COLO829 (cell line): ENCODE measurements around the gene LHX5.

ENCODE experiments used
- DNase-seq: peaks from one replicate; pipeline ENCODE4 v3.0.0; 2012; ENCODE audit warnings: low spot score

LHX5 gene

GRCh38 chr12:113477842-113478215, 6.2 kb upstream of the LHX5 start:
- no peak for DNase-seq

GRCh38 chr12:113477171-113477841, 5.6 kb upstream of the LHX5 start:
- no peak for DNase-seq

GRCh38 chr12:113476176-113476986, 4.7 kb upstream of the LHX5 start:
- no peak for DNase-seq

- DNase-seq: no peak
Measured at GRCh38 chr12:113475451-113476175, 3.9 kb upstream of the LHX5 start.

- DNase-seq: no peak
Measured at GRCh38 chr12:113474635-113475436, 3.2 kb upstream of the LHX5 start.

- no peak for DNase-seq
Measured at GRCh38 chr12:113473942-113474341, 2.3 kb upstream of the LHX5 start.

- DNase-seq: no peak
Measured at GRCh38 chr12:113473400-113473799, 1.7 kb upstream of the LHX5 start.

GRCh38 chr12:113472191-113473121, 785 bp upstream of the LHX5 start:
- no peak for DNase-seq

- DNase-seq: no peak
Measured at GRCh38 chr12:113470871-113471618, 626 bp downstream of the LHX5 start.

- no peak for DNase-seq
Measured at GRCh38 chr12:113469949-113470743, 1.5 kb downstream of the LHX5 start.

GRCh38 chr12:113469224-113469948, 2.3 kb downstream of the LHX5 start:
- DNase-seq: no peak

- no peak for DNase-seq
Measured at GRCh38 chr12:113468365-113469223, 3.1 kb downstream of the LHX5 start.

GRCh38 chr12:113467502-113468364, 3.9 kb downstream of the LHX5 start:
- DNase-seq: no peak

- no peak for DNase-seq
Measured at GRCh38 chr12:113467142-113467501, 4.5 kb downstream of the LHX5 start.

- DNase-seq: no peak
Measured at GRCh38 chr12:113466454-113467141, 5.1 kb downstream of the LHX5 start.

- no peak for DNase-seq
Measured at GRCh38 chr12:113465808-113466453, 5.7 kb downstream of the LHX5 start.
